ENCODE results near the gene TBX5.
"Not testable (repeated sequence)": the region's sequence is repeated elsewhere in the genome, so short reads cannot be mapped to it uniquely, and the experiment has no call there.

TBX5 gene

DNA sequence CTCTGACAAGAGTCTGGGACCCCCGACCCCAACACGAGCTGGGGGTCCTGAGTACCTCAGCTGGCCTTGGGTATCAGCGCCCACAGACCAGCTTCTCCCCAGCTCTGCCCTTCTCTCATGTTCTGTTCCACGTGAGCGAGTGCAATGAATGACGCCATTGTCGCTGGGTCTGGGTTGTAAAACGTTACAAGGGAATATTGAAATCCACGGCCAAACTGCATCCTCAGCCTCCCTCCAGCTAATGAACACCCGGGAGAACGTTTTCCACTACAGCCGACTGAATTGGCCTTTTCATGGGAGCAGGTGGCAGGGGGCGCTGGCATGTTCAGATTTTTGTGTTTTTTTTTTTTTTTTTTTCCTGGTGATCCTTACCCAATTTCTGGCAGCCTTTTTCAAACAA lies 34.7 kb downstream of the TBX5 start:
- no peak for DNase-seq

DNA sequence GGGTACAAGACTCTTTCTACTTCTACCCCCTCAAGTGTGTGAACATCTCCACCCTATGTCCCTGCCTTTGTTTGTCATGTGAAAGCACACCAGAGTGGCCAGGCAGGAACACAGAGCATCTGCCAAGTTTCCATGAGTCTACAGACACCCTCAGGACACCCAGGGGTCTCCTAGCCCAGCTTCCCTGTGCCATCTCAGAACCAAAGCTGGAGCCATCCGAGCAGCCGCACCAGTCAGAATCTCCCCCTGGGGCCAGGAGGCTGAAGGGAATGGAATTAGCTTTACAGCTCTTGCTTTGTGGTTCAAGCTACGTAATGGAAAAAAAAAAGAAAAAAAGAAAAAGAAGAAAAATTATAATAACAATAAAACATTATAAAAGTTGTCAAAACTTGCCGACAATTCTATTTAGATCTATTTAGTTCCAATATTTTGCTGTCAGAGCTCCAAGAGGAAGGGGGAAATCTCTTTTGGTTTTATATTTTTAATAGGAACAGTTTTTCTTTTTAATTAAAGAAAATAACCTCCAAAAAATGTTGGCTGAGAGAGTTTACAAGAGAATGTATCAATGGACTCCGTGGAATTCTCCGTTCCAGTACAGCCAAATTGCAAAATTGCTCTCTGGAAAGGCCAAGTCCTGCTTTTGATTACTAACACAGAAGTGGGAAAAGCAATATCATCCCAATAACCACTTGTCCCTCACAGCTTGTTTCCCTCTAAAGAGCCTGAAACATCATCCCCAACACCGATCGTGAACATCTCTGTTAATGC lies 37.1 kb downstream of the TBX5 start:
- DNase-seq = peak; percentile 57

DNA sequence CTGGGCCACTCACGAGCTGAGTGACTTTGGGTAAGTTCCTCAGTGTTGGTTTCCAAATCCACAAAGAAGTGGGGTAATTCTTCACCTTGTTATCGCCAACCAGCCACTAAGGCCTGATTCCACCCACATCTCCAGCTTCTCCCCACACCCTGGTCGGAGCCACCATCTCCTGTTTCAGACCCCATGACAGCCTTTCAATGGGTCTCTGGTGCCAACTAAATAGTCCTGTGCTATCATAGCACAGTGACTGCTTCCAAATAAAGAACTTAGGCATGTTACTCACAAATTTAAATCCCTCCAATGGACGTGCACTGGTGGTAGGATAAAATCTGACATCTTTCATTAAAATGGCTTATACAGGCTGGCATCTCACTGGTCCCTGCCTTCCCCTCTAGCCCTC lies 44.0 kb downstream of the TBX5 start:
- DNase-seq = no peak

DNA sequence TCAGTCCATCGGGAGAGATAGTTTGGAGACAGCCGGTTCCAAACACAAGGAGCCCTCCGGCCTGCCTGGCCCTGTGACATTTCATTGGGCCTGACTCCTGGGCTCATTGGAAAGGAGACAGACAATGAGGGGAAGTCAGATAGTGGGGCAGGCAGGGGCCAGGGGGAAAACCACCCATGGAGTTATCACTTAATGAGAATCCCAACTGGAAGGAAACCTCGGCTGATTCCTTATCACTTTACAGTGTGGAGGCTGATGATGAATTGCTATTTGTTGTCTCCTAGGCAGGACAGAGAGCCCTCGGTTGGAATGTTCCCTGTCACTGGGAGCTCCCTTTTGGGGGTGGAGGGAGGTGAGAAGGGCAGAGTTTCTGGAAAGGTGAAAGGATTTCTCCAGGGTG lies 44.4 kb downstream of the TBX5 start:
- no peak for DNase-seq

- no peak for DNase-seq
Measured at GRCh38 chr12:114360485-114360884, 45.5 kb downstream of the TBX5 start.

DNA sequence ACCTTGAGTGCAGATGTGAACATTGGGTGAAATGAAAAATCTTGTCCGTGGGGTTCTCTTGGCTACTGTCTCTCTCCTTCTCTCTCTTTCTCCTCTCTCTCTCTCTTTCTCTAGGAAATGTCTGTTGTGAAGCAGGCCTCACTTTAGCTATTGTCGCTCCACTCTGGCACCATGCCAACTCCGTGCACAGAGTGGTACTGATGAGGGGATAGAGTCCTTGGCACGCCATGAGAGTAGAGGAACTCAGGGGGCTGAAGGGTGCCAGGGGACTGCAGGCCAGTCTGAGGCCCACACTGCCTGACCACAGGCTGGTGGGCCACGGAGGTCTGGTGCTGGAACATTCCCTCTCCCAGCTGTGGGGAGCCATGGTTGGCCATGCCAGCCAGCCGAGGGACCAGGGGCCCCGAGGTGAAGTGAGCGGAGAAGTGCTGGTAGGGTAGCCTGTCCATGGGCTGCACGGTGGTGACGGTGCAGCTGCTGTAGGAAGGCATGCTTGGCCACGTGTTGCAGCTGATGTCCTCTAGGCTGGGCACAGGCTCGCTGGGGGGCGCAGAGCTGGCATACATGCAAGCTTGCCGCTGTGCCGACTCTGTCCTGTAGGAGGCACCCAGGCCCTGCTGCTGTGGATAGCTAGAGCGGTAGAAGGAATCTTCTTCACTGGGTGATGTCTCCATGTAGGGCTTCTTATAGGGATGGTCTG lies 50.4 kb downstream of the TBX5 start:
- no peak for DNase-seq

- DNase-seq = not testable (repeated sequence)
Measured at GRCh38 chr12:114349239-114349638, 56.7 kb downstream of the TBX5 start.

GRCh38 chr12:114347861-114348260 lies 58.1 kb downstream of the TBX5 start:
- no peak for DNase-seq

DNA sequence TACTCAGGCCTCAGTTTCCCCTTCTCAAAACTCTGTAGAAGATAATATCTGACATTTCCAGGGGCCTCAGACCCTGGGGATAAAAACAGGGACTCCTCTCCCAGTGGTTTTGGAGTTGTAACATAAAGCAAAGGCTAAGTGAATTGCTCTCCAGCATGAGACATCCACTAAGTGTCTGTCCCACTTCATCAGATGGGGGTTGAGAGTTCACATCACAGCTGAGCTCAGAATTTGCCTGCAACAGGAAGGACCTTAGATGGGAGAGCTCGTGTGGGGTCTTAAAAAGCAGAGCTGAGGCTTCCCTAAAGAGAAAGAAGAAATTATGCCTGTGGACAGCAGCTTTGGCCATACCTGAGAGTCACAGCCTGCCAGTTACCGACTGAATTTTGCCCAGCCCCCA lies 61.1 kb downstream of the TBX5 start:
- no peak for DNase-seq

DNA sequence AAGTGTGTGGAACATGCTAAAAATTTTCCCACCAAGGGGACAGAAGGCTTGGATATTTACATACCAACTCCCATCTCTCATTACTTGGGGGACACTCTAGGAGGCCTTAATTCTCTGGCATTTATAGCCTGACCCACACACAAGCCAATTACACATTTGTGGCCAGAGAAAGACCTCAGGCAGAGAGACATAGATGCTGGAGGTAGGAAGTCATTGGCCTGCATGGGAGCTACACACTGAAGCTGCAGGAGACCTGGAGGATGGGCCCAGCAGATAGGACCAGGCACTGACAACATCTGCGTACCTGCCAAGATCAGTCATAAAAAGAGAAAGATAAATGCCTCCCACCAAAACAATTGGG lies 61.7 kb downstream of the TBX5 start:
- no peak for DNase-seq

DNA sequence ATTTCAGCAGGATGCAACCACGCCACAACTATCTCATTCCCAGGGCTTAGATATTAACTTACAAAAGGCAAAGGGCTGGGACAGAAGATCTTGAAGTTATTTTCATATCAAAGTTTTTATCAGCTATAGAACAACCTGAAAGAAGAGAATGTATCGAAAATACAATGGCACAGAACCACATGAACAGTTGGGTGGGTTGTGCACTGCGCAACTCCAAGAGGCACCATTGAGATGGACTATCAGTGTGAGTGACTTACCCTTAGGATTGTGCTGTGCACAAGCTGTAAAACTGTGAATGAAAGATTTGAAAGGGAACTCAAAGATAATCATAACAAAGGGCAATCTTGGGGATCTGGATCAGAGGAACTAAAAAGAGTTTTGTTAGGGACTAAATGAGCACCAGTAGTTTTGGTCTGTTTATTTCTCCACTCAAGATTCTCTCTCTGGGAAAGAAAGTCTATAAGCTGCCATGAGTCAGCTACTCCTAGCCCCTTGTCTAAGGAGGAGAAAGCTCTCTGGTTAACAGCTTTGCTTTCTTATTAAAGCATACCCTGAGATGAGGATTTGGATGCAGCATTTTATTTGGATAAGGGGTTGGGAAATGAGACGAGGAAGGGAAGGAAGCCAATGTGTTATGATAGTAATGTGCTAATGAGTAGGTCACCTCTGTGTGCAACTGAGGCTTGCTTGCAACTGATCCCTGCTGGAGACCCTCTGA lies 62.2 kb downstream of the TBX5 start:
- no peak for DNase-seq

GRCh38 chr12:114342656-114343055 lies 63.3 kb downstream of the TBX5 start:
- DNase-seq = no peak

- DNase-seq = no peak
Measured at GRCh38 chr12:114341635-114342034, 64.3 kb downstream of the TBX5 start.

GRCh38 chr12:114340231-114340630 lies 65.7 kb downstream of the TBX5 start:
- DNase-seq = no peak

GRCh38 chr12:114339626-114340025 lies 66.3 kb downstream of the TBX5 start:
- DNase-seq = no peak

GRCh38 chr12:114335607-114336006 lies 70.3 kb downstream of the TBX5 start:
- DNase-seq = no peak

DNA sequence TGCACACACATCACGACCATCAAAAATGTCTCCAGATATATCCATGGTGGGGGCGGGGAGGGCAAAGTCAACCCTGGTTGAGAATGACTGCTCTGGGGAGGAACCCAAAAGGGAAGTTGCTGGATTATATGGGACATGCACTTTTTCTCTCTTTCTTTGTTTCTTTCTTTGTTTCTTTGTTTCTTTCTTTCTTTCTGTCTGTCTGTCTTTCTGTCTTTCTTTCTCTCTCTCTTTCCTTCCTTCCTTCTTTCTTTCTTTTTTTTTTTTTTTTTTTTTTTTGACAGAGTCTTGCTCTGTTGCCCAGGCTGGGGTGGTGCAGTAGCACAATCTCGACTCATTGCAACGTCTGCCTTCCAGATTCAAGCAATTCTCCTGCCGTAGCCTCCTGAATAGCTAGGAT lies 71.5 kb downstream of the TBX5 start:
- no peak for DNase-seq

DNA sequence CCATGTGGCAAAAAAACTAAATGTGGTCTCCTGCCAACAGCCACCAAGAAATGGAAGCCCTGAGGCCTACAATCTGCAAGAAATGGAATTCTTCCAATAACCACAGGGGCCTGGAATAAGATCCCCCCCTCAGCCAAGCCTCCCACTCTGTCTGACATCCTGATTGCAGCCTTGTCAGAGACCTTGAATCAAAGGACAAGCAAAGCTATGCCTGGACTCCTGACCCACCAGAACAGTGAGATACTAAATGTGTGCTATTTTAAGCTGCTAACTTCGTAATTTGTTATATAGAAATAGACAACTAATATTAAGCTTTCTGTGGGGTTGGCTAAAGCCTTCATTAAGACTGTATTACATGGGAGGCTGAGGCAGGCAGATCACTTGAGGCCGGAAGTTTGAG lies 77.7 kb downstream of the TBX5 start:
- DNase-seq = no peak

DNA sequence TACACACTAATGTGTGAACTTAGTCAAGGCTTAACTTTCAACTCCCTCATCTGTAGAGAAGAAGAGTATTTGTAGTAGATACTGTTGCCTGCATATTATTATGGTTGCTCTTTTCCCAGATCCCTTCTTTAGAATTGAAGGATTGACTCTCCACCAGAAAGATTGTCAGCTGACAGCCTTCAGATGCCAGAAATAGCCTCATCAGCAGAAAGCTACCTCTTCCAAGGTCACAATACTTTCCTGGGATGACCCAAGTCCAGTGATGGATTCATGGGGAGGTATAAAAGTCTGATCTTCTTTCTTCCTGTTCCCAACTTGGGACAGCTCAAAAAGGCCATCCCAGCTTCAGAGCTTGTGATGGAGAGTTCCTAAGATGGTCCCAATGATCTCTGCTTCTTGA lies 78.2 kb downstream of the TBX5 start:
- no peak for DNase-seq

DNA sequence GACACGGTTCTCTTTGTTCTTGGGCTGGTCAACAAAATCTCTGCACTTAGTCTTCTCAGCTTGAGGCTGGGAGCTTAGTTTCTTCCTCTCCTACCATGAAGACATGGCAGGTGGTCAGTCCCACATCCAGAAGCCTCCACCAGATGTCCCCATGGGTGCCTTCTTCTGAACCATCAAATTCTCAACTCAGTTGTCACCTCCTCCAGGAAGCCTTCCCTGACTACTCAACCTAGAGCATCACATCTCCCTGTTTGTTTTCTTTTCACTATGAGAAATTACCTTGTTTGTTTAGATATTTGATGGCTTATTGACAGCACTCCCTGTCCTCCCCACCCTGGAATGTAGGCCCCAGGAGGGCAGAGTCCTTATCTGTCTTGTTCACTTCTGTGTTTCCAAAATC lies 84.4 kb downstream of the TBX5 start:
- DNase-seq = no peak

DNA sequence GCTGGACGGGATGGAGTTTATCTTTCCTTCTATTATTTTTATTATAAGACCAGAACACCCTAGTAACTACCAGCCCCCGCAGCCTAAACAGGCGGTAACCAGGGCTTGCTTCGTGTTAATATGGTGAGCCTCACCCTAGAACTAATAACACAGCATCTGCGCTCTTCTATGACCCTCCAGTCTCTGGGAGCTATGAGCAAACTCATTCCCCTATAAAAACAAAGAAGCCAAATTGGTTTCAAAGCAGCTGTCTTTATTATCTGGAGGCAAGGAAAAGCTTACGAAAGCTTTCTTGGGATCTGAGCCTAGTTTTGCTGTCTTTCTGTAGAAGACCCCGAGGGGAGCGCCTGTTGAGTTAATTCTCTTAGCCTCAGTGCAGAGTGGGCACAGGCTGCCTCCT lies 85.0 kb downstream of the TBX5 start:
- no peak for DNase-seq

- DNase-seq = no peak
Measured at GRCh38 chr12:114320101-114320500, 85.8 kb downstream of the TBX5 start.

DNA sequence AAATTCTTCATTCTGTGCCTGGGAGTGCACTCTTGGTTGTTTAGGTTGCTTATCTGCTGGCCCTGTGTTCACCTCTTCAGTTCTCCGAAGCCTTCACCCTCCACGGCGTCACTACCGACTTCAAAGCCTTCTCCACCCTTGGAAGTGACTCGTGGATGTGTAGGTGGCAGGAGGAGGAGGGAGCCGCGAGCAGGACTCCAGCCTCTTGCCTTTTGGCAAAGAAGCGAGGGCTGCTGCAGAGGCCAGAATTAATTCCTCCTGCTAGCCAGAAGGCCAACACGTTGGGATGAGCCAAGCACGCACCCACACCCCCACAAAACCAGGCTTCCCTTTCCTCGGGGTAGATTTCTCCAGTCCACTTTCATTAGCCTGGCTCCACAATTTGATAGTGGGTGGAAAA lies 86.5 kb downstream of the TBX5 start:
- no peak for DNase-seq

- no peak for DNase-seq
Measured at GRCh38 chr12:114318984-114319383, 87.0 kb downstream of the TBX5 start.

All from femur (tissue), 1 donor.